HT1080 (cell line): ENCODE data around the gene MYOM1. TPM values are rescaled to one million over a fixed set of nuclear protein-coding genes. Genes with fewer than 3 reads are reported as not detected.
"Not testable (repeated sequence)": the region's sequence is repeated elsewhere in the genome, so short reads cannot be mapped to it uniquely, and the experiment has no call there.

ENCODE experiments used
- DNase-seq: peaks from one replicate; pipeline ENCODE4 v3.0.0-alpha.2; 2015; ENCODE audit warnings: low read depth
- total RNA-seq: library from RNA; depleted of rRNA; stranded (reverse); fragments of >200 nt; shearing (Covaris generic); gene quantifications from 2 replicates; pipeline ENCODE4 v1.2.3, GENCODE V29; 2014

Gene MYOM1
- total RNA-seq, 1 experiment from 2014 or later, result not detected

DNA sequence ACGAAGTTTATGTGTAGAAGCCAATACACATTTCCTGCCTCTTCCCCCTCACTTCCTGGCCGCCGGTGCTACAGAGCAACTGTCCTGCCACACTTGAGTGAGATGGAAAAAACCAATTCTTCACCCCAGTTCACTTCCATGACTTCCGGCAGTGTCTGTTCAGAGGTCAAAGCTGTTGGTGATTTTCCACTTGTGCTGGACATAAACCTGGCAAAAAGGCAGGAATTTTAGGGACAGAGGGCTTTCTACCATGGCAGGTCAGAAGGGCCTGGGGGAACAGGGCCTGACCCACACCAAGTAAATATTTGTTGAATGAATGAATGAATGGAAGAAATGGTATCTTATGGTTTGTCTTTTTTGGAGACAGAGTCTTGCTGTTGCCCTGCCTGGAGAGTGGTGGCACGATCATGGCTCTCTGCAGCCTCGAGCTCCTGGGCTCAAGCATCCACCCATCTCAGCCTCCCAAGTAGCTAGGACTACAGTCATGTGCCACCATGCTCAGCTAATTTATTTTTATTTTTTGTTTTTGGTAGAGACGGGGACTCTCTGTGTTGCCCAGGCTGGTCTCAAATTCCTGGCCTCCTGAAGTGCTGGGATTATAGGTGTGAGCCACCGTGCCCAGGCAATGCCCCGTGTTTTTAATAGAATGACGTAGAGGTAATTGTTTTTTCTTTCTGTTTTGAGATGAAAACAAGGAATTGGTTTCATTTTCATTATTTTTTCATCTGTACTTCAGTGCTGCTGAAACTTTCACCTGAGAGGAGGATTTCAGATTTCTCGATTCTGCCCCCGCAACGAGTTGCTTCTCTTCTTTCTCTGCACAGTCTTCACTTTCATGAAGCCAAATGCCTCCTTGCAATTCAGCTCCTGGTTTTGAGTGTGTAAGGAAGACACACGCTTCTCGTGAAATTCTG lies 158.8 kb downstream of the MYOM1 start:
- DNase-seq, result no peak

DNA sequence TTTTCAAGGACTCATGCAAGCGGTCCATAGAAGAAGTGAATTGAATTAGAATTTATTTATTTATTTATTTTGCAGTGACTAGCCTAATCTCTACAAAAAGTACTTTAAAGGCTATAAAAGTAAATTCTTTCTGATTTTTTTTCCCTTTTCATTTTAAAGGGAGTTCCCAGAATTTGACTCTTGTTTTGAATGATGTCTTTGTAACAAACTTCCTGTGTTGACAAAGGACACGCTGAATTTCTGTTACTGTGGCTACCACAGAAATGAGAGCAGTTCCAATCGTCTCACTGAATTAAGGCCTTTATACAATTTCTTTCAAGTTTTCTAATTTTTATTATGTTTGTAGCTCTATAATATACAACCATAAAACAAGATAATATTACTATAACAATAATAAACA lies 160.5 kb downstream of the MYOM1 start:
- no peak for DNase-seq

DNA sequence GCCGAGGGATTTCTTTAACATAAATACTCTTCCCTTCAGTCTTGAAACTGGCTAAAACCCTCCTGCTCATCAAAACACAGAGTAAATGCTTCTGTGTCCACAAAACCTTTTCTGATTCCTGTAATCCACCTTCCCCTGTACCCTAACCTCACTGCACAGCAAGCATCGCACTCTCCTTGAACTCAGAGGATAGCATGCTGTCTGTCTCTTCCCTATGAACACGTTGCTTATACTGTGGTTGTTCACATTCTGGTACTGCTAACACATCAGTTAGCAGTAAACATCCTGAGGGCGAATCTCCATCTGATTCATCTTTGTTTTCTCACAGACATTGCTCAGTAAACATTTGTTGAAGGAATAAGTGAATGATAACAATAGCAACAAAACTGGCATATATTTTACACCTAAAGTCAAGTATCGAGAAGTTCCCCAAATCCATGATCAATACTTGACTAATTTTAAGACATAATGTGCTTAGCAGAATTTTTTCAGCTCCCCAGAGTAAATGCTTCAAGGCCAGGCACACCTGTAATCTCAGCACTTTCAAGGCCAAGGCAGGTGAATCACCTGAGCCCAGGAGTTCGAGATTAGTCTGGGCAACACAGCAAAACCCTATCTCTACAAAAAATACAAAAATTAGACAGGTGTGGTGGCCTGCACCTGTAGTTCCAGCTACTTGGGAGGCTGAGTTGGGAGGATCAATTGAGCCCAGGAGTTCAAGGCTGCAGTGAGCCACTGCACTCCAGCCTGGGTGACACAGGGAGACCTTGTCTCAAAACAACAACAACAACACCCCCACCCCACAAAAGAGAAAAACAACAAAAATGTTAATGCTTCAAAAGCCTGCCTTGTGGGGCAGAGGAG lies 161.2 kb downstream of the MYOM1 start:
- DNase-seq, result no peak

DNA sequence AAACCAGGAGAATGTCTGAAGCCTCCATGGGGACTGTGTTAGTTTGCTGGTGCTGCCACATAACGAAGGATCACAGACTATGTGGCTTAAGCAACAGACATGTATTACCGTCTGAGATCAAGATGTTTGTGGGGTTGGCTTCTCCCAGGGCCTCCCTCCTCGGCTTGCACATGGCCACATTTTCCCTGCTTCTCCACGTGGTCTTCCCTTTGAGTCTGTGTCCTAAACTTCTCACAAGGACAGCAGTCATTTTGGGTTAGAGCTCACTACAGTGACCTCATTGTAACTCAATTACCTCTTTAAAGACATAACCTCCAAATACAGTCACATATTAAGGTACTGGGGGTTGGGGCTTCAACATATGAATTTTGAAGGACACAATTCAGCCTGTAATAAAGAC lies 162.2 kb downstream of the MYOM1 start:
- DNase-seq, result no peak

DNA sequence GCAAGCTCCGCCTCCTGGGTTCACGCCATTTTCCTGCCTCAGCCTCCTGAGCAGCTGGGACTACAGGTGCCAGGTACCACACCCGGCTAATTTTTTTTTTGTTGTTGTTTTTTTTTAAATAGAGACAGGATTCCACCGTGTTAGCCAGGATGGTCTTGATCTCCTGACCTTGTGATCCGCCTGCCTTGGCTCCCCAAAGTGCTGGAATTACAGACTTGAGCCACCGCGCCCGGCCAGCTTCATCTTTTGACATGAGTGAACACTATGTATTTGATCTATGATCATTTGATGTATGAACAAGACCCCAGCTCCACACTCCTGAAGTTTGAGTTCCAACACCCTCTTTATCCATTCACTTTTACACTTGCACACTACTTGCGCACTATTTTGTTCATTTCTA lies 163.5 kb downstream of the MYOM1 start:
- no peak for DNase-seq

DNA sequence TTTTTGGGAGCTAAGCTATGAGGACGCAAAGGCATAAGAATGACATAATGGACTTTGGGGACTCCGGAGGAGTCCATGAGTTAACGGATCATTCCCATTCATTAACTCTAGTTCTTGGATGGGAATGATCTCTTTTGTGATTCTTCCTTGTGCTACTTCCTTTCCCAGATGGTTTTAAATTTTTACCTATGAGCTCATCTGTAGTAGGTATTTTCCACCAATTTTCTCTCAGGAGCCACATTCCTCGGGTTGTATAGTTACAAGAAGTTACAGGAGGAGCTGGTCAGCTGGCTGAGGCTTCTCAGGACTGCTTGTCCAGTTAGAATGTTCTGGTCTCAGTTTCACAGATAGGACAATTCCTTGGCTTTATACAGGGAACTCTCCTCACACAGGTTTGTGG lies 164.0 kb downstream of the MYOM1 start:
- no peak for DNase-seq

DNA sequence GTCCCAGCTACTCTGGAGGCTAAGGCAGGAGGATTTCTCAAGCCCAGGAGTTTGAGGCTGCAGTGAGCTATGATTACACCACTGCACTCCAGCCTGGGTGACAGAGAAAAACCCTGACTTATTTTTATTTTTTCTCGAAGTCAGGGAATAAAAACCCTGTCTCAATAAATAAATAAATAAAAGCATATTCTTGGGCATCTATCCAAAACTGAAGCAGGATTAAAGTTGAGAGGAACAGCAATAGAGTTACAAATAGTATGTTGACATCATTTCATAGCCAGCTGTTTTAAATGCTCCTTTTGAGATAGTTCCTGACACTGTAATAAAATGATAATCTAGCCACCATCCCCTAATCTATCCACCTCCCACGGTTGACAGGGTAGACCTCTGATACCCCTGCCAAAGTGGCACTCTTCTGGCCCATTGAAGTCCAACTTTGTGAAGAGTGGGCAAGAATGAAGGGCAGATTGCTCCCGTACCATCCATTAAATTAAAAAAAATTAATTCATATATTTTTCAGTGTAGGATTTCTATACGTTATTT lies 164.5 kb downstream of the MYOM1 start:
- DNase-seq, result no peak

DNA sequence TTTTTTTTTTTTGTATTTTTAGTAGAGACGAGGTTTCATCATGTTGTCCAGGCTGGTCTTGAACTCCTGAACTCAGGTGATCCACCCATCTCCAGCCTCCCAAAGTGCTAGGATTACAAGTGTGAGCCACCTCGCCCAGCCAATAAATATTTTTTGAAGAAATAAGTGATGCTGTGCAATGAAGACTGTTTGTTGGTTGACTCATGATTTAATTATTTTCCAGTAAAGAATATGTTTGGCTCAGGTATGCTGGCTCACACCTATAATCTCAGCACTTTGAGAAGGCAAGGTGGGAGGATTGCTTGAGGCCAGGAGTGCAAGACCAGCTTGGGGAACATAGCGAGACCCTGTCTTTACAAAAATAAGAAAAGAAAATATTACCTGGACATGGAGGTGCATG lies 165.0 kb downstream of the MYOM1 start:
- no peak for DNase-seq

DNA sequence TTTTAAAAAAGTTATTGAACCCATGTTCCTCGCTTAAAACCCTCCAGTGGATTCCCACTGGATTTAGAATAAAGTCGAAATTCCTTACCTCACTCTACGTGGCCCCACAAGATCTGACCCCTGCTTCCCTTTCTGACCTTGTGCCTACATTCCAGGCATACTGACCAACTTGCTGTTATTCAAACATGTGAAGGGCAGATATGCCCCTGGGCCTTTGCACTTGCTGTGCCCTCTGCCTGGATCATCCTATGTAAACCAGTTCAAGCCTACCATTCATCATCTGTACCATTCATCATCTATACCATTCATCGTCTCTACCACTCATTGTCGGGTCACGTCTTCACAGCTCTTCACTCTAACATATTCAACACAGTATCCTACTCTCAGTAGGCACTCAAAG lies 165.6 kb downstream of the MYOM1 start:
- DNase-seq, result no peak

DNA sequence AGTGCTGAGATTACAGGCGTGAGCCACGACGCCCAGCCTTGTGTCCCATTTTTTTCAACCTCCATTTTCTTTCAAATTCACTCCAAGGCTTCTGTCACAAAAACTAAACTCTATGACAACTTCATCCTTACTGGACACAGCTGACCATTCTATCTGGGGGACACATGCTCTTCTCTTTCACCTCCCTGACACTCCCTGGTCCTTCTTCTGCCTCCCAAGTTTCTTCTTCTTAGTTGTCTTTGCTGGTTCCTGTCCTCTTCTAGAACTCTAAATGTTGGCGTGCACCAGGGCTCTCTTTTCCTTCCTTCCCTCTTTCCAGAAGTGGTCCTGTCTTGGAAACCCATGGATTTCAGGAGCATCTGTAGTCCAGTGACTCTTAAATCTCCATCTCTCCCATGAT lies 166.7 kb downstream of the MYOM1 start:
- no peak for DNase-seq

DNA sequence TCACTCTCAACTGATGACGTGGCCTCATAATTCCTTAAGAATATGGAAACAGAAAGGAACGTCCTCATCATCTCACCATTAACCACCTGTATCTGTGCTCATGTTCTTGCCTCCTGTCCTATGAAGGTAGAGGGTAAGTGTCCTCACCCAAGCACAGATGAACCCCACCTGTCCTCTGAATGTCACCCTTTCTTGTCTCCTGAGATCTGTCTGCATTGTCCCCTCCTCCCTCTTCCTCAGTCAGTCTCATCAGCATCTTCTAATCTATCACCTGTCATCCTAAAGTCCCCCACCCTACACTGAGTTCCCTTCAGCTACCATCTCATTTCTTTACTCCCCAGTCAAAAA lies 167.4 kb downstream of the MYOM1 start:
- no peak for DNase-seq

DNA sequence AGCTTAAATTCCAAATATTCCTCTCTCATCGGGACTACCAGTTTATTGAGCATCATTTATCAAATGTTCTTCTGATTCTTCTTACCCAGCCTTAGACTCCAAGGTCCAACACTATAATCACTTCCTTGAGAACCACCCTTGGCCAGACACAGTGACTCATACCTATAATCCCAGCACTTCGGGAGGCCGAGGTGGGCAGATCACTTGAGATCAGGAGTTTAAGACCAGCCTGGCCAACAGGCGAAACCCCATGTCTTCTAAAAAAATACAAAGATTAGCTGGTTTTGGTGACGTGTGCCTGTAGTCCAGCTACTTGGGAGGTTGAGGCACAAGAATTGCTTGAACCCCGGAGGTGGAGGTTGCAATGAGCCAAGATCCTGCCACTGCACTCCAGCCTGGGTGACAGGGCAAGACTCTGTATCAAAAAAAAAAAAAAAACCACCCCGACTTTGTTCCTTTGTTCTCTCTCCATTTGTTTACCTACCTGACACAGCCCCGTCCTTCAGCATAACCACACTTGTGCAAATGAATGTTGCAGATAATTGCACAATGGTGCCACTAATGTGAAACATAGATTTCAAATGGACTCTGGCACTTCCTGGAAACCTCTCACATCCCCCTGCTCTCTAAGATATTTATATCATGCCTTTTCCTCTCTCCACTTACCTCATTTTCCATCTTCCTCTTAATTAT lies 167.9 kb downstream of the MYOM1 start:
- DNase-seq, result peak; percentile 66

DNA sequence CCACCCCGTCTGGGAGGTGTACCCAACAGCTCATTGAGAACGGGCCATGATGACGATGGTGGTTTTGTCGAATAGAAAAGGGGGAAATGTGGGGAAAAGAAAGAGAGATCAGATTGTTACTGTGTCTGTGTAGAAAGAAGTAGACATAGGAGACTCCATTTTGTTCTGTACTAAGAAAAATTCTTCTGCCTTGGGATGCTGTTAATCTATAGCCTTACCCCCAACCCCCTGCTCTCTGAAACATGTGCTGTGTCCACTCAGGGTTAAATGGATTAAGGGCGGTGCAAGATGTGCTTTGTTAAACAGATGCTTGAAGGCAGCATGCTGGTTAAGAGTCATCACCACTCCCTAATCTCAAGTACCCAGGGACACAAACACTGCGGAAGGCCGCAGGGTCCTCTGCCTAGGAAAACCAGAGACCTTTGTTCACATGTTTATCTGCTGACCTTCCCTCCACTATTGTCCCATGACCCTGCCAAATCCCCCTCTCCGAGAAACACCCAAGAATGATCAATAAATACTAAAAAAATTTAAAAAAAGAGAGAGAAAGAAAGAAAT lies 169.8 kb downstream of the MYOM1 start:
- not testable (repeated sequence) for DNase-seq

DNA sequence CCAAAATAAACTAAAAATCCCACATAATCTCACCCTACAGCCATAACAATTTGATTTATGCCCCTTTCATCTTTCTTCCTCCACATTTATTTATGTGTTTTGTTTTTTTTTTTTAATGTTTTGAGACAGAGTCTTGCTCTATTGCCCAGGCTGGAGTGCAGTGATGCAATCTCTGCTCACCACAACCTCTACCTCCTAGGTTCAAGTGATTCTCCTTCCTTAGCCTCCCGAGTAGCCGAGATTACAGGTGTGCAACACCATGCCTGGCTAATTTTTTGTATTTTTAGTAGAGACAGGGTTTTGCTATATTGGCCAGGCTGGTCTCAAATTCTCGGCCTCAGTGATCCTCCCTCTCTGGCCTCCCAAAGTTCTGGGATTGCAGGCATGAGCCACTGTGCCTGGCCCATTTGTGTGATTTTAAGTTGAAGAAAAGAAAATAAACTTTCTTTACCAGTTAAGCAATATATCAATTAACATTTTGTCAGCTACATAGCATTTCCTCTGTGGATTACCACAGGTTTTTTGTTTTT lies 170.9 kb downstream of the MYOM1 start:
- DNase-seq, result no peak

DNA sequence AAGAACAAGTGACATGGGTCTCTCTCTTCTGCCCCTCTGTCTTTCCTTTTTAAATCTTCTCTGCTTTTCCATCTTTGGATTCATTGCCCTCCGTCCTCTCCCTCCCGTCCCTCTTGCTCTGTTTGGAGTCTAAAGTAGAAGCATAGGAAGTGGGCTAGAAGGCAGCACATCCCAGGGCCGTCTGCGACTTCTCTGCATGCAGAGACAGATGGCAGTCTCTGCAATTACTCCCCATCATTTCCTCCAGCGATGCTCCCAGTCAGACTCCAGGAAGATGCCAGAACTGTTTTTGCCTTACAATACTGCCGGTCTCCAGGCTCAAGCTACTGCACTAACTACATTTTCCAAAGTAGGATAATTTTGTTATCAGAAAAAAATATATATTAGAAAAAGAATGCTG lies 171.6 kb downstream of the MYOM1 start:
- no peak for DNase-seq

DNA sequence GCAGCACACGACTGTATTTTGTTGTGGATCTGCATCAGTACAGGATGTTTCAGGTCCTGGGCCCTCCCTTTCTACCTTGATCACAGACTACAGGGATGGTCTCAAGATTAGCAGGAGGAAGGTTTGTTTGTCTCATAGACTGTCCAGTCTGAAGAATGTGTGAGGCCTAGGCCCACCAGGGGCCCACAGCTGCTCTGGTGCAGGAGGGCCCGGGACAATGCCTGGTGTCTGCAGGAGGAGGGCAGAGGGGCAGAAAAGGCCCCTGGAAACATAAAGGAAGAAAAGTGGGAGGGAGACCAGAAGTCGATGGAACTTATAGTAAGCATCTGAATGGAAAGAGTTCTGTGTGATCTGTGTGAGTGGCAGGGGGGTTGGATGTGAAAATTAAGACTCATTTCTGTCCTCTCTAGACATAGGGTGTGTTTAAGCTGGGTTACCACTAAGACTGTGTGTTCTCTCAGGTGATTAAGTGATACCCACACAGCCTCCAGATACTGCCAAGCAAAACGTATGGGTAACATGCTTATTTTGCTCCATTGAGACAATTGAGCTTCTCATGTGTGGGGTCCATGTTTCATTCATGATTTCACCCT lies 173.5 kb downstream of the MYOM1 start:
- DNase-seq, result no peak

DNA sequence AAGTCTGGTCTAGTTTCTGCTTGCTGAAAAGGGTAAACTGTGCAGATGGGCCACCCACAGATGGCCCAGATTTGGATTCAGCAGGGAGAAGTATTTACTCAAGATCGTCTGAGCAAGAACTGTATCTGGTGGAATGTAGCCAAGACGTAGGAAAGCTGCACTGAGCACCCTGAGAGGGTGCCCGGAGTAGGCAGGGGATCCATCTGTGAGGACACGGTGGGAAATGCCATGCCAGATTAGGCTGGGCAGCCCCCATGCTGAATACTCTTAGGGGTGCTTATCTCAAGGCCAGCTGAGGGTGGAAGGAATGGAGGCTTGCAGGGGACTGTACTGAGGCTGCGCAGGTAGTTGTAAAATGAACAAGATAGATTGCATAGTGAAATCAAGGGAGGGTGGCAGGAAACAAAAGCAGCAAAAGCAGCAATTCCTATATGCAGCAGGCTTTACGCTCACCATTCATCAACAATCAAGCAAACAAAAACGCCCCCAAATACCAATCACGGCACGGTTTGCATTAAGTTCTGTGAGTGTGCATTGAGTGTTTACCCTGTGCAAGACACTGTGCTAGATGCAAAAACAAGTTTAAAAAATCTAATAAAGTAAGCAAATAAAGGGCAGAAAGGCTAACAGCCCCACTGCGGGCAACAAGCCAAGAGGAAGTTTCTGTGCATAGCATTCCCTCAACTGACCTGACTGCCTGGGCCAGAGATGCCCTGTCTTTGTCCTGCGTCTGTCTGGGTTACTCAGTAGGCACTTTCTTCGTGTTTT lies 174.7 kb downstream of the MYOM1 start:
- DNase-seq, result no peak

DNA sequence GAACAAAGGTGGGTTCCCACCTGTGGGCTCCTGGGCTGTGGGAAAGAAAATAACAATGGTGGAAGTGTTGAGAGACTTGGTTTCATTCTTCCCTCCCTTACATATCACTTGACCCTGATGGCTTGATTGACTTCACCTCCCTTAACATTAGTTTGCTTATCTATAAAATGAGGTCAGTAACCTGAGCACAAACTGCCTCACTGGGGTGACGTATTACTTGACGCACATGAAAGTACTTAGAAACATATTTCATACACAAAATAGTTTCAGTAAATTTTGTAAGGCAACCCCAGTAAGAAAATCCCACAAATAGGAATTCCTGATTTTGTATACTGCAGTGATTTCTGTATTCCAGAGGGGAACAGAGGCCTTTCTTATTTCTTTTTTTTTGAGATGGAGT lies 177.4 kb downstream of the MYOM1 start:
- no peak for DNase-seq

DNA sequence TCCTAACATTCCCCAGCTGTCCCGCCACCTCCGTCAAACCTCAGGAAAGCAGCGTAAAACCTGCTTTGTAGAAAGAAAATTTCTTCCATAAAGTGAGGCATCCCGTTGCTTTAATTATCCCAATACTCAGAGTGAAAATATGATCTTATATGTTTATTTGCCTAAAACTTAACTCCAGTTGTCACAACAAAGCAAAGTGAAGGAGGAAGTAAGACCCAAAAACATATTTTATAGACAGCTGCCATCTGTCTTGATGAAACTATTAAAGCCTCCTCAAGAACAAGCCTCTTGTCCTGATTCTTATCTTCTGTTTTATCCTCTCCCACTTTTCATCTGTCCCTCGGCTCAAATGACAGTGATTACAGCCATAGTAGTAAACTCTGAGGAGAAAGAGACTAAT lies 177.9 kb downstream of the MYOM1 start:
- DNase-seq, result no peak

DNA sequence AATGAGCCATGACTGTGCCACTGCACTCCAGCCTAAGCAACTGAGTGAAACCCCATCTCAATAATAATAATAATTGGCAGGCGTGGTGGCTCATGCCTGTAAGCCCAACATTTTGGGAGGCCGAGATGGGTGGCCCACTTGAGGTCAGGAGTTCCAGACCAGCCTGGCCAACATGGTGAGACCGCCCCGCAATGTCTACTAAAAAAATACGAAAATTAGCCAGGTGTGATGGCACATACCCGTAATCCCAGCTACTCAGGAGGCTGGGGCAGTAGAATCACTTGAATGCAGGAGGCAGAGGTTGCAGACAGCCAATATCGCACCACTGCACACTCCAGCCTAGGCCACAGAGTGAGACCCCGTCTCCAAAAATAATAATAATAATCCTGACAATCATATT lies 178.9 kb downstream of the MYOM1 start:
- DNase-seq, result no peak
